HPDE6-E6E7 (cell line): ENCODE measurements around the gene CROCC.
"Not testable (repeated sequence)": the region's sequence is repeated elsewhere in the genome, so short reads cannot be mapped to it uniquely, and the experiment has no call there.

Source experiments
- DNase-seq: peaks from one replicate; pipeline ENCODE4 v3.0.0; 2011; ENCODE audit warnings: missing footprints; ENCODE audit errors: extremely low spot score

Gene CROCC

GRCh38 chr1:16936580-16936979 lies 14.8 kb downstream of the CROCC start:
- not testable (repeated sequence) for DNase-seq

- DNase-seq, result no peak
Observed at GRCh38 chr1:16938351-16939321, 16.9 kb downstream of the CROCC start.

- not testable (repeated sequence) for DNase-seq
Observed at GRCh38 chr1:16939386-16940180, 17.9 kb downstream of the CROCC start.

- no peak for DNase-seq
Observed at GRCh38 chr1:16944038-16944437, 22.3 kb downstream of the CROCC start.

- not testable (repeated sequence) for DNase-seq
Observed at GRCh38 chr1:16945512-16945911, 23.8 kb downstream of the CROCC start.

- not testable (repeated sequence) for DNase-seq
Observed at GRCh38 chr1:16946185-16946584, 24.5 kb downstream of the CROCC start.

- no peak for DNase-seq
Observed at GRCh38 chr1:16946646-16947045, 24.9 kb downstream of the CROCC start.

- DNase-seq, result peak; percentile 93
Observed at GRCh38 chr1:16948282-16948891, 26.7 kb downstream of the CROCC start.

GRCh38 chr1:16949026-16949425 lies 27.3 kb downstream of the CROCC start:
- peak; percentile 49 for DNase-seq

- not testable (repeated sequence) for DNase-seq
Observed at GRCh38 chr1:16952376-16952775, 30.6 kb downstream of the CROCC start.

- DNase-seq, result no peak
Observed at GRCh38 chr1:16954579-16954978, 32.8 kb downstream of the CROCC start.

GRCh38 chr1:16955186-16955585 lies 33.5 kb downstream of the CROCC start:
- DNase-seq, result no peak

- DNase-seq, result no peak
Observed at GRCh38 chr1:16956775-16957174, 35.0 kb downstream of the CROCC start.

GRCh38 chr1:16957731-16958130 lies 36.0 kb downstream of the CROCC start:
- DNase-seq, result no peak

- no peak for DNase-seq
Observed at GRCh38 chr1:16958475-16958874, 36.7 kb downstream of the CROCC start.

- peak; percentile 58 for DNase-seq
Observed at GRCh38 chr1:16960560-16961296, 39.0 kb downstream of the CROCC start.

GRCh38 chr1:16961297-16962133 lies 39.8 kb downstream of the CROCC start:
- DNase-seq, result no peak

- DNase-seq, result not testable (repeated sequence)
Observed at GRCh38 chr1:16964169-16964568, 42.4 kb downstream of the CROCC start.

- no peak for DNase-seq
Observed at GRCh38 chr1:16965486-16966067, 43.8 kb downstream of the CROCC start.

- no peak for DNase-seq
Observed at GRCh38 chr1:16966282-16966681, 44.6 kb downstream of the CROCC start.
